ENCODE measurements around the gene DDX10.
A peak's percentile ranks its signal among the peaks of the same experiment; 100 is the strongest.

DDX10 gene

DNA sequence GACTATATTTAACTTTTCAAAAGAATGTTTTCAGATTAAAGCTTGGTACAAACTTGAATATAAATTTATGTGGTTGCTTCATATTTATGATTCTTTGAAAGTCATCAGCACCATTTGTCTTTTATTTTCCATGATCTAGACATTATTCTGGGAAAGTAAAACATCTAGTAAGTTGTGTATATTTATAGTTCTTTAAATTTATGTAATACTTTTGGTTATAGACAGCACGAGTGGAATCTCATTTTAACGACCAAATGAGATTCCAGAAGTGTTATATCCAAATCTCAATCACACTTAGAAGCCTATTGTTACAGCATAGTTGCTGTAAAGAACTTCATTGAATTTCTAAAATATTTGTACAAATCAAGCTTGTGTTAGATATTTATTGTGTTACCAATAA, 212.3 kb downstream of the DDX10 start:
- DNase-seq: no peak

DNA sequence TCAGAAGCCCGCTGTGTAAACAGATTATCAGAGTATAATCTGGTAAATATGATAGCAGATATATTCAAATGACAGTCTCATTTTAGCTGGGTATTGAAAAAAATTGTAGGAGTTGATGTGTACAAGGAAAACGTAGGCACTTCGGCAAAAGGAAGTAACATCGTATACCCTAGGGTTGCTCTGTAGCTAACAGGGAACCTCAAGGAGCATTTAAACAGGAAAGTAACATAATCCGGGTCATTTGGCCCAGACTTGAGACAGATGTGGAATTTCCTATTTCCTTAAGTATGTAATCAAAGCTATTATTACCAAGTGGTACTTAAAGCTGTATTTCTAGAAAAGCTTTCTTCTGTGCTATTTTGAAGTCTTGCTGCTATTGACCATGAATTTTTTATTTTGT, 215.6 kb downstream of the DDX10 start:
- DNase-seq: no peak

DNA sequence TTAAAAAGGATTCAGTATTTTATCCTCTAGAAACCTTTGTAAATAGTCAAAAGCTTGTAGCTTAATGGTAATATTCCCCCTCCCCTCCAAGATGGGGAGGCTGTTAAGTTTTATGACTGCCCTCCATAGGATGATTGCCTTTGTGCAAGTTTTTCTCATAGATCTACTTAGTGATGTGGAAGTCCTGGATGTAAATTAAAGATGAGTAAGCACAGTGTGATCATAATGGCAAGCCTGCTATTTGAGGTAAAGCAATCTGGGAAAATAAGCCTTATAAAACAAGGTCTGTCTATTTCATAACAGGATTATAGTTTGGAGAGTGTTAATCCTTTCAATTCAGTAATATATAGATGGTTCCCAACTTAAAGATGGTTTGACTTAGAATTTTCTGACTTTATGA, 216.3 kb downstream of the DDX10 start:
- no peak for DNase-seq

DNA sequence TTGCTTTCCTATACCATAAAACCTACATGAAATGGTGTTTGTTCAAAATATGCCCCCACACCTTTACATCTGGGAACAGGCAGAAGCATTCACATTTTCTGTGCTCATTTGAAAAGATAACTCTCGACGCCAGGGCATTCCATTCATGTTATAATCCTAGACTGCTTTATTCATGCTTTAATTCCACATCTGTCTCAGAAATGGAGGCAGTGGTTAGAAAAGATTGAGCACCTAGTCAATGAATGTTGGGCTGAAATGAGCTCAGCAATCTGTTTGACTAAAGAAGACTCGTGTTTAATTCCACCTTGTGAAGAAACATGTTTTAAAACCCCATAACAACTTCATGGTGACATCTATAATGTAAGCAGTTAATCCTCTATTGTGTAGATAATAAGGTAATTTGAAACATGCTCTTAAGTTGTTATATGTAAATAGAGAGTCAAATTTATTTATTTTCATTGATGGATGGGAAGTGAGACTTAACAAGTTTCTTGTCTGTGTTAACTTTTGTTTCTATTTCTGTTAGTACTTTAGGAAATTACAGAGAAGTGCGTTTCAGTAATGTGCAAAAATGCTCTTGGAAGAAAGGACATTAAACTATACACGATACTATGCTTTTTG, 217.5 kb downstream of the DDX10 start:
- no peak for DNase-seq

DNA sequence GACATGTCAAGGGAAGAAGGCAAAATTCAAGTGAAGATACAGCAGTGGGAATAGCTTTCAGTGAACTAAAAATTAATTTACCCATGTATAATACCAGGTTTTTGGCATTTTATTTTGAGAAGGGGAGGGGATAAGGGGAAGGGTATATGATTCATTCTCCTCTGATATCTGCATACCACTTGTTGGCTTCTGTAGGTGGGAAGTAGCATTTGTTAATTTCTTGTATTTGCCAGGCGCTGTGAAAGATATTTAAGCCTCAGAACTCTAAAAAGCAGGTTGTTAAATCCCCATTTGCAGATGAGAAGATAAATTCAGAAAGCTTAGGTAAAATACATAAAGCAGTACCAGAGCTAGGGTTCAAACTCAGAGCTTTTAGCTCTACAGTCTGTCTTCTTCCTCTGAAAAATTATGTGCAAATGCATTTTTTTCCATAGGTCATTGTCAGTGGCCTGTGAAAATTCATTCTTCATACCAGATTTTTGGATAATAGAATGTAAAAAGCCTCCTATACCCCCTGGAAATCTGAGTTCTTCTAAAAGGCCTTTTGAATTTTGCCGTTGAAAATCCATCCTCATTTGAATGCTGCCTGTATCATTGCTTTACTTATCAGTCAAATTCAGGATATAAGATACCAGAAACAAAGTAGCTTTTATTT, 221.3 kb downstream of the DDX10 start:
- no peak for DNase-seq

DNA sequence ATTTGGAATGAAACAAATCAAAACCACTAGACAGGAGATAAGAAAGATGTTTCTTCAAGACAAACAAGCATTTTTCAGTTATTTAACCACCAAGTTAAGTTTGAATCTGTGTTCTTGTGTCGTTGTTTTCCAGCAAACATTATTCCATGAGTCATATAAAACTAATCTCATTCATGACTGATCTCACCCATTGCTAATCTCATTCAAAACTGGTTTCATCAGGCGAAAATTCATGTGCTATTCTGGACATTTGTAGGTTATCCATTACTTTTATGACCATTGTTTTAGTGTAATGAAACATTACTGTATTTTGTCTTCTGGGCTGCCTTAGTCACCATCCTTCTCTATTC, 221.8 kb downstream of the DDX10 start:
- DNase-seq: no peak

DNA sequence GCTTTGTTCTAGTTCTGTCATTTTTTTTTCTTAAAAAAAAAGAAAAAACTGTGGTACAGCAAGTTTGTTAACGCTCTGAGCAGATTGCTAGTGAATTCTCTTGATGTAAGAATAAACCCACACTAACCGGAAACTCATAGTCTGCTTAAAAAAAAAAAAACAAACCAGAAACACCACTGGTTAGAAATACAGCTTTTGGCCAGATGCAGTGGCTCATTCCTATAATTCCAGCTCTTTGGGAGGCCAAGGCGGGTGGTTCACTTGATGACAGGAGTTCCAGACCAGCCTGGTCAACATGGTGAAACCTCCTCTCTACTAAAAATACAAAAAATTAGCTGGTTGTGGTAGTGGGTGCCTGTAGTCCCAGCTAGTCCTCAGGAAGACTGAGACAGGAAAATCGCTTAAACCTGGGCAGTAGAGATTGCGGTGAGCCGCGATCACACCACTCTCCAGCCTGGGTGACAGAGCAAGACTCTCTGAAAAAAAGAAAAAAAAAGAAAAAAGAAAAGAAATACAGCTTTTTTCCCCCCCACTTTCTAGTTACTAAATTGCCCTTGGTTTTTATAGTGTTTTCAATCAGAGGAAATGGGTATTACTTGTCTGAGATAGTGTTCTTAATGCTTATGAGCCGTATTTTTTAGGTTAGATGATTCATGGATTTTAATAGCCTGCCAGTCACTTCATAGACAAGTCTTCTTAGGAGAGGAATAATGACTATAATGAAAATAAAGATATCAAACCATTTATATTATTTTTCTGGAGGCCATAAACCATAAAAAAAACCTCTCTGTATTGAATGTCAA, 222.8 kb downstream of the DDX10 start:
- DNase-seq: no peak

DNA sequence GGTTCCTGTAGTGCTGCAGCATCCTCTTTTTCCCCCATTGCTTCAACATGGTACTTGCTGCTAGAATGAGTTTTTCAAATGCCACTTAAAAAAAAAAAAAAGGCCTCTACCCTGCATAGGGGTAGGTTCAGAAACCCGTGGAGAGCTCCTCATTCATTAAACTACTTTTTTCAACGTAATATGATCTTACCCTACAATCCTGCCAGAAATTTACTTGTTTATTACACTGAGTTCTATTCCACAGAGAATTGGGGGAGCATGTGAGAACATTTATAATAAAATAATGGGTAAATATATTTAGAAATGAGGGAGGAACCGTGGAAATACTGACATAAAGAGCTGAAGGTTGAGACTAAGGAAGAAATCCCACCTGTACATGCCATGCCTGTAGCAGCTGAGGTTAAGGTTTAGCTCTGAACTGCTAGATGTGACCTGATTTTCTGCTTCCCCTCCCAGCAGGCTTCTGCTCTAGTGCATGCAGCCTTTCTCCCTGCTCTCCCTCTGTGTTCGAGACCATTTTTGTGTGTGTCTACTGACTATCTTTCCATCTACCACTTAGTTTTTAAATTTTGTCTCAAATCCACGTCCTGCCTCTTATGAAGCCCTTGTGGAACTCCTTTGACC, 225.7 kb downstream of the DDX10 start:
- DNase-seq: no peak

DNA sequence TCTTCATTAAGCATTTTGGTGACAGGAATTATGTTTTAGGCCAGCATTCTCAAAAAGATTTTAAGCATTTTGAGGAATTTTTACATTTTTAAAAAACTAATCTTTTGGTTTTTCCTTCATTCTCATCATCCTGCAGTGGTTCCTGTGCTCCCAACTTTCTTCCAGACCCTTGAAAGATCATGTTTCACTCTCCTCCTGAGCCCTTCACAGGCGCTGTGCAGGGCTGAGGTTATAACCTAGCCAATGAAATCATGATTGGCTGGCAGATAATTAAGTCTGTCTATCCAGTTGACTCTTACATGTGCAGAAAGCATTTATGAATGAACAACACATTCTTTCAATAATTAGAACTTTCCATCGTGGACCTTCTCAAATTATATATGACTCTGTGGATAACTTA, 226.3 kb downstream of the DDX10 start:
- no peak for DNase-seq

DNA sequence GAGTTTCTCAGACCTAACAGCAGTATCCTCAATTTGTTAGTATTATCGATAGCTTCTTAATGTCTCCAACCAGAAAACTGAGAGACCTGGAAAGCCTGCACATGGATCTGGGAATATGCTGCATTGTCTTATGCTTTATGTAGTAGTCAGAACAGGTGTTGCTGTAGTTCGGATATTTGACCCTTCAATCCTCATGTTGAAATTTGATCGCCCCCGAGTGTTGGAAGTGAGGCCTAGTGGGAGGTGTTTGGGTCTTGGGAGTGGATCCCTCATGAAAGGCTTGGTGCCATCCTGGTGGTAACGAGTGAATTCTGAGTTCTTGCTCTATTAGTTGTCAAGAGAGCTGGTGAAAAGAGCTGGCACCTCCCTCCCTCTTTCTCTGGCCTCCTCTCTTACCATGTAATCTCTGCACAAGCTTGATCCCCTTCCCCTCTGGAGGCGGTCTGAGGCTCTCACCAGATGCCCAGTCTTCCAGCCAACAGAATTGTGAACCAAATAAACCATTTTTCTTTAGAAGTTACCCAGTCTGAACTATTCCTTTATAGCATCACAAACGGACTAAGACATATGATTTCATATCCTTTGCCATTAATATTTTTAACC, 227.1 kb downstream of the DDX10 start:
- DNase-seq: peak; percentile 16

DNA sequence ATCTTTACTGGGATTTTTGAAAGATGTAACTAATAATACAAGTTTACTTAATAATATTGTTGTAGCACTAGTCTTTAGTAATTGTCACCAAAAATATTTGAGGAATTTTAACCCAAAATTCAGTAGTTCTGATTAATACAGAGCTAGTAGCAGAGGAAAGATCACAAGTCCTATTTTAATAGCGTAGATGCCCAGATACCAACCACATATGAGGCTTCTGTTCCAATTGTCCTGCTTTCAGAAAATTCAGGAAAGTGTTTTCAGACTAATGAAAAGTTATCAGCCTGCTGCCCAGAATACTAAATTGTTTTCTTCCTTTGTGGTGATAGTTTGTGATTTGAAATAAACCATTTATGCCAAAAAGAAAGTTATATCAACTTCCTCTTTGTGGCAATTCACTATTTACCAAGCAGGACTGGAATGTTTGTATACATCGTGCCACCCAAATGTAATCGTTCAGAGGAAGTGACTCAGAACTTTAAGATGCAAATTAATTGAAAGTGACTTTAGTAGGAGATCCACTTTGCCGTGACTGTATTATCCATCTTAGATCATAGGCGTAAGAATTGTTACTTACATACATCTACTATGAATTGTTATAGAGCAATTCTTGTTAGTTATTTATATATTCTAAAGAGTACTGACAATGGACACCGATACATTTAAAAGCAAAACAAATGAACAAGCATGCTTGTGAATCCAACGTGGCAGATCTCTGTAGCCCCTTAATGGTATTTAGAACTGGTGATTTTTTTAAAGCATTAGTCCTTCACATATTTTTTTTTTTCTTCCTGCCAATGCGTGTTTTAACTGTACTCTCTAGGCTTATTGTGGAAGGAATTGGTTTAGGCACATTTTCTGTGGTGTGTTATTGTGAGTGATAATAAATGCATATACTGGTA, 231.0 kb downstream of the DDX10 start:
- DNase-seq: no peak

DNA sequence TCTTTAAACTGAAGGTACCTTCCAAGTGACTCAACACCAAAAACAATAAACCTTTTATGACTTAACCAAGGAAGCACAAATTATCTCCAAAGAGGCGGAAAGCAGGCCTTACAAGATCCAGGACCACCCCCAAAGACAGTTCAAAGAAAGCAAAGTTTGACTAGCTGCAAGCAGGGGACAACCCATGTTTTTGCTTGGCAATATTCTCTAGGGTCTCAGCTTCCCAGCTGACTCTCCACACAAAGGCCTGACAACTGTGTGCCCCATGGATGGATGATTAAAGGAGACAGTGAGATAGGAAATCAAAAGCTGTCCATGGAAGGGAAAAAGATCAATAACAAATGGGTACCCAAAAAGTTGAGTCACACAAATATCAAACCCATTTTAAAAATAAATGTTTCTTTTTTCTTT, 232.2 kb downstream of the DDX10 start:
- no peak for DNase-seq

DNA sequence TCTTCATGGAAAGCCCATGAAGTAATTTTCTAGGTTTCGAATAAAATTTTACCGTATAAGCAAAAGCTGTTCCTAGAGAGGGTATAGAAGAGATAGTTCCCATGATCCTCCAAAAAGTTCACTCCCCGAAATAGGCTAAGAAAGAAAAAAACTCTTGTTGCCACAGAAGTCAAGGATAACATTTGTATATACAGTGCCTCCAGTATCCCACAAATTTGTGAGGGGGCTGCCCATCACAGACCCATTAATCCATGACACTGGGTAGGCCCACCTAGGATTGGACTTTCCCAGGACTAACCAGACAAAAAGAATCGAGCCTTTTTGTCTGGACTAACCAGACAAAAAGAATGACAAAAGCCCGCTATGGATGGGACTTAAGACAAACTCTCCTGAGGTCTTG, 233.0 kb downstream of the DDX10 start:
- no peak for DNase-seq

DNA sequence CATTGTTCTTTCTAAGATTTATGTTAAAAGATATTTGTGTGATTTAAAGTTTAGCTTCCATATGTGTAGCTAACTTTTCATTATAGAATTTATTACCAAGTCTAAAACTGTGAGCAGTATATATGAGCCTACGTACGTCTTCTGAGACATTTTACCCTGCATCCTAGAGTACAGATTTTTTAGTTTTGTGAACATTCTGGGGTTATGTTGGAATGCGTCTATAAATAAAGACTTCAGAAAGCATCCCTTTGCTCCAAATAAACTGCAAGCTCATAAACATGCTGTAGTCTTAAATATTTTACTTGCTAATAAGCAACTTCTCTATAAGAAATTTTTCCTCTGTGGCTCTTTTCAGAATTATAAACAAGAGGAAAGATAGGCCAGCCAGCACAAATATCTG, 236.5 kb downstream of the DDX10 start:
- DNase-seq: no peak

DNA sequence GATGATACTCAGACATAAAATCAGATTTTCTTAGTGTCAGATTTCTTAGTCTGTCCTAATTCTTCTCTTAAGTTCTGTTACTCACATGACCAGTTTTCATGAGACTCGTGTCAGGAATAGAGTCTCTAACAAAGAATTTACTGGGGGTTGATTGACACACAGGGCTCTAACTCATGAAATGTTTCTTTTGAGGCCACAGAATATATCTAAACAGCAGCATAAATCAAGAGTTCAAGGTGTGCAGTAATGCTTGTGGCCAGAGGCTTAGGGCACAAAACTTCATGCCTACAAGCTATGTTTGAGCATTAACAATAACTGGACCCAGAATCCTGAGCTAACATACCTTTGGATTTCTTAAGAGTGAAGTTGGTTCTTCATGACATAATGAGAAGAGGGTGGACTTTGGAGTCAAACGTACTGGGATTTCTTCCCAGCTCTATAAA, 237.2 kb downstream of the DDX10 start:
- DNase-seq: no peak

DNA sequence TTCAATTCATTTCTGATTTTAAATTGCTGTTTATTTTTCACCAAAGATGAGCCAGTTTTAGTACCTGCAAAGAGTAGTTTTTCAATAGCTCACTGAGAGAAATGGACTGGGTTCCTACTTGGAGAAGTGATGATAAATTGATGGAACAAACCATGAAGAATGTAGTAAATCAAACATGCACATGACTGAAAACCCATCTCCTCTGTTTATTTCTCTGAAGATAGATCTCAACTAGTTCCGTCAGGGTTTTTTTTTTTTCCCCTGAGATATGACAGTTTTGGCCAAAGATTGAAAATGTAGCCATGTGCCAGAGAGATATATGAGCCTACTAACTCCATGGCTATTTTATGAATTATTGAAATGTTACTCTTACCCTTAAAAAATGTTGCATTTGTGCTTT, 239.6 kb downstream of the DDX10 start:
- no peak for DNase-seq

DNA sequence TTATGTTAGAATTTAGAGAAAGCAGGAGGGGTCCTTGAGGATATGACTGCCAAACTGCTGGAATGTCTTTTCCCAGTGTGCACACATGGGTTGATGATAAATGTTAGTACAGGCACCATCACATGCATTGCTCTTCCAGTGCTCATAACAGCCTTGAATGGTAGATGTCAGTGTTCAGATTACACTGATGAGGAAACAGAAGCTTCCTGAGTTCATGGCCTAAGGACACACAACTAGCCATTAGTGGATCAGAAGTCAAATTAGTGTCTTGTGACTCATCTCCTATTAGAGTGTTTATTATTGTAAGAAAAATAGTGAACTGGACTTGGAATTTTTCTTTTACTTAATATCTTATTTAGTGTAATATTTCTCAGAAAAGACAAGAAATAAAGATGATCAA, 241.5 kb downstream of the DDX10 start:
- DNase-seq: no peak

DNA sequence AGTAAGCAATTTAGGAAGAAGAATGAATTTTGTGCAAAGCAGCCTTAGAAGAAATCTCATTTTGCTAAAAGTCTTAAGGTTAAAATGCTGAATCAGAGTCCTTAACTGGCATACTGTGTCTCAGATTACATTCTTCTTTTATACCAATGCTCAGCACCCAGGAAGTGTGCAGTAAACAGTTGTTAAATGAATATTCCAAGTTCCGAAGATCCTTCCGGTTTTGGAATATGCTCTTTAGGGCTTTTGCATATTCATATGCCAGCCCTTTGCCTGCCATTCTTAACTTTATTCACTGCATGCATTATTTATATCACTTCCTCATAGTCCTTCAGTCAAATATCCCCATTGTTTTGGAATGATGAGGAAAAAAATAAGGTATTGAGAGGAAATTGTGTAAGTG, 242.0 kb downstream of the DDX10 start:
- DNase-seq: no peak

DNA sequence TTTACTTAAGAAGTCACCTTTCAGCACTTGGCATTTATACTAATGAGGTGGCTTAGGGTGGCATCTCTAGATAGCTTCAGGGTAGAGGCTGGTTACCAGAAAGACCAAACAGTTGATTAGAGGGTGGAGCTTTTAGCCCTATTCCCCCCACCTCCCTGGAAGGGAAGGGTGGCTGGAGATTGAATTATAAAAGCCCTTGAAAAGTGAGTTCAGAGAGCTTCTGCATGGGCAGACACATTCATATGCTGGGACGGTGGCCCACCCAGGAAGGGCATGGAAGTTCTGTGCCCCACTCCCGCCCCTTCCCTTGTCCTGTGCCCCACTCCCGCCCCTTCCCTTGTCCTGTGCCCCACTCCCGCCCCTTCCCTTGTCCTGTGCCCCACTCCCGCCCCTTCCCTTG, 244.2 kb downstream of the DDX10 start:
- DNase-seq: no peak

DNA sequence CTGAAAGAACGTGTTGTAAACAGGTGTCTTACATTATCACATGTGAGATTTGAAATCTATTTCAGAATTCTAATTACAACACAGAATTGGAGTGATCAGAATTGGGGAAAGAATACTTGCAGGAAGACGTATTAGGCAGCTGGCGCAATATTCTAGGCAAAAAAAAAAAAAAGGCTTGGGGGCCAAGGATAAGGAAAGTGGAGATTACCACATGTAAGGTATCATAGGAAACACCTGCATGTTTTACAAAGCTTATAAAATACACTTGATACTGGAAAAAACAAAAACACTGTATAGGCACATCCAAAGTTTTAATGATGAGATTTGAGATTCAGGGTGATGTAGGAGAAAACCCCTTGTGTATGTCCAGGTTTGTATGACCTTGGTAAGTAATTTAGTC, 245.1 kb downstream of the DDX10 start:
- DNase-seq: no peak

DNA sequence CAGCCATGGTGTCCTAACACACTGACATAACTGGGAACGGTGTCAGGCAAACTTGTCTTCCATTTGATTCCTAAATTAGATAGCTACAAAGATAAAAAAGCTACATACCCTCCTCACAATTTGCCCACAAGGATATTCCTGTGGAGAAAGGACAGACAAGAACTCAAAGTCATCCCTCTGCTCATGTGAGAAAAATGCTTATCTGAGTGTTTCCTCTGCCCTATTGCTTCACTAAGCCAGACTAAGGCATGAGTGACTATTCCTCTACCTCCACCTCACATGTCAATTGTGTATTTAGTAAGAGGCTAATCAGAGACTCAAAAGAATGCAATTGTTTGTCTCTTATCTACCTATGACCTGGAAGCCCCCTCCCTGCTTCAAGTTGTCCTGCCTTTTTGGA, 247.7 kb downstream of the DDX10 start:
- no peak for DNase-seq

DNA sequence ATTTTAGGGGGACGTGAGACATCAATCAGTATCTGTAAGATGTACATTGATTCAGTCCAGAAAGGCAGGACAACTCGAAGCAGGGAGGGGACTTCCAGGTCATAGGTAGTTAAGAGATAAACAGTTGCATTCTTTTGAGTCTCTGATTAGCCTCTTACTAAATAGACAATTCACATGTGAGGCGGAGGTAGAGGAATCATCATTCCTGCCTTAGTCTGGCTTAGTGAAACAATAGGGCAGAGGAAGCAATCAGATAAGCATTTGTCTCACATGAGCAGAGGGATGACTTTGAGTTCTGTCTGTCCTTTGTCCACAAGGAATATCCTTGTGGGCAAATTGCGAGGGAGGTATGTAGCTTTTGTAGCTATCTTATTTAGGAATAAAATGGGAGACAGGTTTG, 248.3 kb downstream of the DDX10 start:
- no peak for DNase-seq
